Anterior cingulate cortex (tissue), 58 donors: ENCODE results near the gene GSTA5.
"Not testable (repeated sequence)": the region's sequence is repeated elsewhere in the genome, so short reads cannot be mapped to it uniquely, and the experiment has no call there.

Experiments used
- DNase-seq, 58 donors: peaks; one replicate each; lab custom pipeline; 2025; lab: John Stamatoyannopoulos, UW

The GSTA5 gene

GRCh38 chr6:52840763-52841585 is at the start of gene GSTA5:
Gene GSTA5, minus strand, starts transcription at chr6:52840813.
- DNase-seq, result no peak

GRCh38 chr6:52890018-52890417 is 49.4 kb upstream of the GSTA5 start:
- no peak for DNase-seq

GRCh38 chr6:52887910-52888524 is 47.4 kb upstream of the GSTA5 start:
- DNase-seq, result no peak

- DNase-seq, result peak in 46 of 58 donors; percentile 1 to 54 (median 19)
These were observed 41.6 kb upstream of the GSTA5 start for GRCh38 chr6:52881996-52882841.

GRCh38 chr6:52881662-52881995 is 41.0 kb upstream of the GSTA5 start:
- DNase-seq, result no peak

- DNase-seq, result no peak
These were observed 37.2 kb upstream of the GSTA5 start for GRCh38 chr6:52877786-52878185.

- DNase-seq, result no peak
These were observed 36.6 kb upstream of the GSTA5 start for GRCh38 chr6:52877168-52877567.

- no peak for DNase-seq
These were observed 35.6 kb upstream of the GSTA5 start for GRCh38 chr6:52876056-52876787.

GRCh38 chr6:52872031-52872430 is 31.4 kb upstream of the GSTA5 start:
- no peak for DNase-seq

GRCh38 chr6:52871621-52872020 is 31.0 kb upstream of the GSTA5 start:
- DNase-seq, result no peak

GRCh38 chr6:52870335-52871091 is 29.9 kb upstream of the GSTA5 start:
- not testable (repeated sequence) for DNase-seq

- DNase-seq, result not testable (repeated sequence)
These were observed 28.3 kb upstream of the GSTA5 start for GRCh38 chr6:52868899-52869298.

- DNase-seq, result no peak
These were observed 27.6 kb upstream of the GSTA5 start for GRCh38 chr6:52868240-52868639.

- not testable (repeated sequence) for DNase-seq
These were observed 20.5 kb upstream of the GSTA5 start for GRCh38 chr6:52861151-52861550.

- no peak for DNase-seq
These were observed 17.8 kb upstream of the GSTA5 start for GRCh38 chr6:52858416-52858815.

- not testable (repeated sequence) for DNase-seq
These were observed 15.5 kb upstream of the GSTA5 start for GRCh38 chr6:52856137-52856536.

- no peak for DNase-seq
These were observed 8.5 kb upstream of the GSTA5 start for GRCh38 chr6:52849137-52849536.

- no peak for DNase-seq
These were observed 5.4 kb upstream of the GSTA5 start for GRCh38 chr6:52846002-52846401.

- no peak for DNase-seq
These were observed 3.0 kb upstream of the GSTA5 start for GRCh38 chr6:52843605-52844004.
